Aorta (tissue), 5 donors: Measurements from ENCODE around the gene EIF4A3. TPM values are rescaled to one million over a fixed set of nuclear protein-coding genes. Genes with fewer than 3 reads are reported as not detected.

Experiments
- ATAC-seq: fragments of 200-7000 bp; cut with Tn5 transposase; one replicate; pipeline ENCODE4 v1.9.1; 2022; ENCODE audit warnings: moderate library complexity; ENCODE audit not compliant: low FRiP score
- DNase-seq, 2 donors: peaks; one replicate each; pipeline ENCODE4 v3.0.0-alpha.2; 2020
- H3K27ac ChIP-seq, 2 donors: one replicate each; pipeline ENCODE4 v1.5.1; 2013; ENCODE audit warnings: low read length in 2 of 2, mild to moderate bottlenecking in 2 of 2, moderate library complexity in 2 of 2, control low read depth in 1 of 2, inconsistent platforms in 1 of 2, low read depth in 1 of 2
- H3K27me3 ChIP-seq, 2 donors: one replicate each; pipeline ENCODE4 v1.6.1; 2013; ENCODE audit warnings: control low read depth in 1 of 2, low read length in 1 of 2, mild to moderate bottlenecking in 1 of 2, moderate library complexity in 1 of 2; ENCODE audit not compliant: insufficient read depth in 2 of 2, control insufficient read depth in 1 of 2
- H3K36me3 ChIP-seq, 2 donors: one replicate each; pipeline ENCODE4 v1.6.1; 2013; ENCODE audit warnings: control low read depth in 1 of 2, low read length in 1 of 2, mild to moderate bottlenecking in 1 of 2; ENCODE audit not compliant: insufficient read depth in 2 of 2, control insufficient read depth in 1 of 2
- H3K4me1 ChIP-seq, 2 donors: one replicate each; pipeline ENCODE4 v1.6.1; 2013; ENCODE audit warnings: low read length in 2 of 2, control low read depth in 1 of 2, mild to moderate bottlenecking in 1 of 2, moderate library complexity in 1 of 2; ENCODE audit not compliant: insufficient read depth in 2 of 2, control insufficient read depth in 1 of 2
- H3K4me3 ChIP-seq, 2 donors: one replicate each; pipeline ENCODE4 v1.5.1; 2013; ENCODE audit warnings: low read length in 2 of 2, control low read depth in 1 of 2, mild to moderate bottlenecking in 1 of 2
- H3K9me3 ChIP-seq: one replicate; pipeline ENCODE4 v1.6.1; 2013; ENCODE audit warnings: mild to moderate bottlenecking, low read length; ENCODE audit not compliant: control insufficient read depth
- WGBS, 2 donors: extraction: QIAGEN DNeasy Blood & Tissue Kit; methylation state at CpG; one replicate each; pipeline ENCODE4 v1.1.7; 2013; 5-methylcytosine and 5-hydroxymethylcytosine counted together
- intact Hi-C, 2 donors: fragments of 100-400 bp; cut with DNase I; formaldehyde crosslinking; loops; one replicate each; pipeline versions ENCODE4 v1.14.2 to v1.15.0; 2022
- polyA plus RNA-seq, 2 donors: library from polyadenylated mRNA; stranded (reverse); fragments of 200-250 nt; gene quantifications; one replicate each; pipeline ENCODE4 v1.2.3, GENCODE V29; 2013
- total RNA-seq, 2 donors: library from RNA; stranded (reverse); fragmentation: NEBNext Ultra II Directional; extraction: Animal tissue kit (Norgen Biotek cat#: 25700); gene quantifications; one replicate each; pipeline ENCODE4 v1.2.1, GENCODE V29; 2021
- donor health status: healthy with polysubstance abuse.
- donor health status: Bipolar disorder and iron deficiency.
- donor health status: DM: no; HTN: no; CAD: no.
- donor health status: DM: no; HTN: no; CAD: no.
- donor health status: DM: yes; HTN: yes; CAD: no.

Gene EIF4A3
- total and polyA plus RNA-seq, 4 donors, result 40.2 to 65.8 (median 43.8) TPM

DNA sequence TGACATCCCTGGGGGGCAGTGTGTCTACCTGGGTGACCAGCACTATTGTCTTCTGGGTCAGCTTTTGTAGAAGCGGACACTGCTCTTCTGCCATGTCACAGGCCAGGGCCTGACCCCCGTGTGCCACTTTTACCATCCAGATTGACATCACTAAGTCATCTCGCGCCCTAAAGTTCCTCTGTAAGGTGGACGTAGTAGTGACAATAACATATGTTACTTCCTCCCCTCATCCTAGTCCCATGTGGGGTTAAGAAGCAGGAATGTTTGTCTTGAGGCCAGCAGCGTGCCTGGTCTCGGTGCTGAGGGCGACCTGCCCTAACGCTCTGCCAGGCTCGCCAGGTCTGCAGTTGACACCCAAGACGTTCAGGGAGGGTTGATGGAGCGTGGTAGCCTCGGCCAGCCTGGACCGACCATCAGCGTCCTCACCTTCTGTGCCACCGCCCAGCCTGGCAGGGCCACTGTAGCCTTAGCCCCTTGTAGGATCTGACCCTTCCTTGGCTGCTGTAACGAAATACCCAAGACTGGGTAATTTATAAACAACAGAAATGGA lies 24.8 kb downstream of the EIF4A3 start:
- Histone ChIP-seq H3K36me3 (no peaks in the 10 kb centered on the region), H3K27ac (no peak overlapping the region), H3K27me3 (peaks cover 0 to 2% of the 10 kb centered on the region in 2 donors), H3K4me3 (no peak overlapping the region), H3K4me1 (no peaks in the 10 kb centered on the region), H3K9me3 (no peaks in the 10 kb centered on the region)
- intact Hi-C loops, result no loop called here
- DNase-seq (no peak), ATAC-seq (no peak)
- 88 to 92% methylated on average over 17 of the region's 17 CpGs for WGBS, 2 donors

- H3K27me3 ChIP-seq, result no peaks in the 10 kb centered on the region
- 88 to 90% methylated on average over 9 of the region's 9 CpGs for WGBS, 2 donors
- no peaks in the 10 kb centered on the region for H3K4me1 ChIP-seq
- no peaks in the 10 kb centered on the region for H3K36me3 ChIP-seq
- DNase-seq, result no peak
- H3K9me3 ChIP-seq, result no peaks in the 10 kb centered on the region
- H3K27ac ChIP-seq, result no peak overlapping the region
- ATAC-seq, result no peak
- no peak overlapping the region for H3K4me3 ChIP-seq
- intact Hi-C loops, result no loop called here
Observed at GRCh38 chr17:80119839-80120238, 27.1 kb downstream of the EIF4A3 start.

DNA sequence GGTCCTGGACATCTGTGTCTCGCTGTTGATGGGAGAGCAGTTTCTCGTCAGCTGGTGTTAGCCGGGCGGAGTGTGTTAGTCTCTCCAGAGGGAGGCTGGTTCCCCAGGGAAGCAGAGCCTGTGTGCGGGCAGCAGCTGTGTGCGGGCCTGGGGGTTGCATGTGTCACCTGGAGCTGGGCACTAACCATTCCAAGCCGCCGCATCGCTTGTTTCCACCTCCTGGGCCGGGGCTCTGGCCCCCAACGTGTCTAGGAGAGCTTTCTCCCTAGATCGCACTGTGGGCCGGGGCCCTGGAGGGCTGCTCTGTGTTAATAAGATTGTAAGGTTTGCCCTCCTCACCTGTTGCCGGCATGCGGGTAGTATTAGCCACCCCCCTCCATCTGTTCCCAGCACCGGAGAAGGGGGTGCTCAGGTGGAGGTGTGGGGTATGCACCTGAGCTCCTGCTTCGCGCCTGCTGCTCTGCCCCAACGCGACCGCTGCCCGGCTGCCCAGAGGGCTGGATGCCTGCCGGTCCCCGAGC lies 27.6 kb downstream of the EIF4A3 start:
- no peaks in the 10 kb centered on the region for H3K36me3 ChIP-seq
- intact Hi-C loops, result no loop called here
- no peaks in the 10 kb centered on the region for H3K27me3 ChIP-seq
- ATAC-seq (no peak), DNase-seq (no peak)
- no peaks in the 10 kb centered on the region for H3K9me3 ChIP-seq
- H3K4me1 ChIP-seq, result no peaks in the 10 kb centered on the region
- no peak overlapping the region for H3K4me3 ChIP-seq
- WGBS, 2 donors, result 89 to 93% methylated on average over 24 of the region's 24 CpGs
- H3K27ac ChIP-seq, result no peak overlapping the region

- H3K27me3 ChIP-seq, result no peaks in the 10 kb centered on the region
- DNase-seq (peak in 1 of 2 donors; percentile 37), ATAC-seq (no peak)
- H3K27ac ChIP-seq, result no peak overlapping the region
- no peak overlapping the region for H3K4me3 ChIP-seq
- no peaks in the 10 kb centered on the region for H3K9me3 ChIP-seq
- 86 to 91% methylated on average over 35 of the region's 35 CpGs for WGBS, 2 donors
- intact Hi-C loops, result no loop called here
- no peaks in the 10 kb centered on the region for H3K36me3 ChIP-seq
- no peaks in the 10 kb centered on the region for H3K4me1 ChIP-seq
Observed at GRCh38 chr17:80118601-80119270, 28.2 kb downstream of the EIF4A3 start.

DNA sequence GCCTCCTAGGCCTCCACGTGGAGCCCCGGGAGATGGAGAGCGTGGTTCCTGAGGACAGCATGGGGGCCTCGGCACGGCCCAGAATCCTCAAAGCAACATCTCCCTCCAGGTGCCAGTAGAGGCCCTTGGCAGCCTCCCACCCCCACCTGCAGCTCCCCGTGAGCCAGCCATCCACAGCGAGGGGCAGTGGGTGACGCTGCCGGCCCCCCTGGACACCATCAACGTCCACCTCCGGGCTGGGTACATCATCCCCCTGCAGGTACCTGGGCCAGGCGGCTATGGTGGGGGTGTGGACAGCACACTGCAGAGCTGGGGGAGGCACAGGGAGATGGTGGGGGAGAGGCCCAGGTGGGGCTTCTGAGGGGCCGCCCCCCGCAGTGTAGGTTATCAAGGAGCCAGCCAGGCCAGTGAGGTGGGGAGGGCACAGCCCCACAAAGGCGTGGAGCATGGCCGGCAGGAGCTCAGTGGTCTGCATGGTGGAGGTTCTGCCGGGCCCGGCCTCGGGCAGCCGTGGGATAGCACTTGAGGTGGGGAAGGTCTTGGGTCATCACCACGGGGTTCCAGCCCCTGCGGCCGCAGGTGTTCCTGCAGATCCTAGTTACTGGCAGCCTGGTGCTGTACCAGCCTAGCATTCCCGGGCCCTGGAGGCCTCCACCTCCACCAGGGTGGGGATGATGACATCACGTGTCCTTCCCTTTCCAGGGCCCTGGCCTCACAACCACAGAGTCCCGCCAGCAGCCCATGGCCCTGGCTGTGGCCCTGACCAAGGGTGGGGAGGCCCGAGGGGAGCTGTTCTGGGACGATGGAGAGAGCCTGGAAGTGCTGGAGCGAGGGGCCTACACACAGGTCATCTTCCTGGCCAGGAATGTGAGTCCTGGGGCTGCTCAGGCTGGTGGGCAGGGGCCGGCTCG lies 29.2 kb downstream of the EIF4A3 start:
- no peak overlapping the region for H3K4me3 ChIP-seq
- ATAC-seq (no peak), DNase-seq (peak in 1 of 2 donors; percentile 75)
- 90 to 91% methylated on average over 30 to 31 of the region's 31 CpGs for WGBS, 2 donors
- no peak overlapping the region for H3K27ac ChIP-seq
- no peaks in the 10 kb centered on the region for H3K9me3 ChIP-seq
- H3K27me3 ChIP-seq, result no peaks in the 10 kb centered on the region
- intact Hi-C loops, result no loop called here
- no peaks in the 10 kb centered on the region for H3K4me1 ChIP-seq
- no peaks in the 10 kb centered on the region for H3K36me3 ChIP-seq

- intact Hi-C loops, result no loop called here
- no peaks in the 10 kb centered on the region for H3K9me3 ChIP-seq
- no peak overlapping the region for H3K4me3 ChIP-seq
- no peak overlapping the region for H3K27ac ChIP-seq
- no peaks in the 10 kb centered on the region for H3K36me3 ChIP-seq
- peak in 1 of 2 donors; percentile 57 for DNase-seq
- no peaks in the 10 kb centered on the region for H3K27me3 ChIP-seq
- 86 to 91% methylated on average over 13 of the region's 13 CpGs for WGBS, 2 donors
- no peaks in the 10 kb centered on the region for H3K4me1 ChIP-seq
- no peak for ATAC-seq
Observed at GRCh38 chr17:80116921-80117380, 30.0 kb downstream of the EIF4A3 start.

GRCh38 chr17:80116276-80116920 lies 30.5 kb downstream of the EIF4A3 start:
- DNase-seq (peak in 1 of 2 donors; percentile 33), ATAC-seq (no peak)
- WGBS, 2 donors, result 84 to 87% methylated on average over 16 of the region's 16 CpGs
- Histone ChIP-seq H3K4me1 (no peaks in the 10 kb centered on the region), H3K9me3 (no peaks in the 10 kb centered on the region), H3K27me3 (no peaks in the 10 kb centered on the region), H3K4me3 (no peak overlapping the region), H3K27ac (no peak overlapping the region), H3K36me3 (no peaks in the 10 kb centered on the region)
- intact Hi-C loops, result no loop called here

- Histone ChIP-seq H3K27me3 (no peaks in the 10 kb centered on the region), H3K4me3 (no peak overlapping the region), H3K36me3 (no peaks in the 10 kb centered on the region), H3K9me3 (no peaks in the 10 kb centered on the region), H3K27ac (no peak overlapping the region), H3K4me1 (no peaks in the 10 kb centered on the region)
- no peak for DNase-seq
- intact Hi-C loops, result no loop called here
- 89 to 91% methylated on average over 8 of the region's 8 CpGs for WGBS, 2 donors
- ATAC-seq, result no peak
Observed at GRCh38 chr17:80115159-80115558, 31.8 kb downstream of the EIF4A3 start.
